ENCODE measurements around the gene FAM241B. TPM values are rescaled to one million over a fixed set of nuclear protein-coding genes. Genes with fewer than 3 reads are reported as not detected.

Gene FAM241B
- total RNA-seq, 1 experiment from 2014 or later: 18.0 TPM

DNA sequence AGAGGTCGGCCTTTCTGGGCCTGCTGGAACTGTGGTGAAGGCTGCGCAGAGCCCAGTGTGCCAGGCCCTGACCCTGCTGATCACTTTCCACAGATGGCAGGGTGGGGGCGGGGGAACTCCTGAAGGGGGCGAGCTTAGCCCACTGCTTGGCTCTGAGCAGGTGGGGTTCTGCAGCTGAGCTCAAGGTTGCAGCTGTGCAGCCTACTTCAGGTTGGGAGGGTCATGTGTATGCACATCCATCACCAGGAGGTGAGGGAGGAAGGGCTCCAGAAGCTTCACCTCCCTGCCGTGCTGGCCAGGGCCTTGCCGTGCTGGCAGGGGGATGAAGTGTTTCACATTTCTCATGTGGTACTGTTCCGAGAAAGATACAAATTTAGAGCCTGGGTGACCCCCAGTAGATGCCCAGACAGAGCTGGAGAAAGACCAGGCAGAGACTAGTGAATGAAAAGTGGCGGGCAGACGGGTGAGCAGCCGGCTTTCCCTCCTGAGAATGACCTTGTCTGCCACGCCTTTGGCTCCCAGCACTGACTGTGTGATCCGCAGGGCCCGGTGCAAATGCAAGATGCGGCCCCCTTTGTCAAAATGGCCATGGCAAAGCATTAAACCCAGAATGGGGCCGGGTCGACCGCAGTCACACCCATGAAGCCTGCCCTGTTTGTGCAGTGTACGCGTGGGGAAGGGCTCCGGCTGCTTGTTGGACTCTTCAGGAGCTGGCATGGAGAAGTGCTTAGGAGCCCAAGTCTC lies 25.2 kb downstream of the FAM241B start:
- Histone ChIP-seq H3K4me3 (replicated peaks in 1 of 2; ENCODE audit: low read depth in 1 of 2, low read length in 2 of 2) (no peak overlapping the region), H3K4me2 (ENCODE audit: low read length) (no peak overlapping the region), H3K4me1 (ENCODE audit: control insufficient read depth in 1 of 2, insufficient read depth in 2 of 2, low read length in 2 of 2) (no peaks in the 10 kb centered on the region), H4K20me1 (ENCODE audit: insufficient read depth) (no peaks in the 10 kb centered on the region), H3K36me3 (ENCODE audit: control insufficient read depth in 1 of 2, insufficient read depth in 2 of 2, low read length in 2 of 2) (no peaks in the 10 kb centered on the region), H3K9ac (ENCODE audit: low read length) (no peak overlapping the region), H3K27ac (ENCODE audit: low read depth, low read length) (no peak overlapping the region), H2AFZ (ENCODE audit: low read depth, low read length, poor library complexity, severe bottlenecking) (no peak overlapping the region), H3K9me2 (ENCODE audit: insufficient read depth) (no peaks in the 10 kb centered on the region), H3K27me3 (ENCODE audit: insufficient read depth, low read length) (peaks cover 4% of the 10 kb centered on the region; the same call in 1 of the 2 replicates), H3K79me2 (ENCODE audit: insufficient read depth, low read length) (no peaks in the 10 kb centered on the region), H3K9me3 (ENCODE audit: control insufficient read depth in 1 of 2, insufficient read depth in 1 of 2, low read depth in 1 of 2, low read length in 2 of 2) (no peaks in the 10 kb centered on the region)
- no TSS peak for BruUV-seq (replicated peaks)
- no peak for TF ChIP-seq ZFX (IDR thresholded peaks at IDR 0.05)
- TF ChIP-seq JUND (IDR thresholded peaks at IDR 0.05): no peak
- TF ChIP-seq EZH2phosphoT487 (IDR thresholded peaks at IDR 0.05; ENCODE audit: borderline replicate concordance): no peak
- no peak for TF ChIP-seq RAD21 (IDR thresholded peaks at IDR 0.05; ENCODE audit: low read depth)
- no peak for TF ChIP-seq FOSL1 (IDR thresholded peaks at IDR 0.05; ENCODE audit: low read depth)
- no peak for TF ChIP-seq SIN3A (IDR thresholded peaks at IDR 0.05; ENCODE audit: low read depth)
- TF ChIP-seq, protein P1, sequence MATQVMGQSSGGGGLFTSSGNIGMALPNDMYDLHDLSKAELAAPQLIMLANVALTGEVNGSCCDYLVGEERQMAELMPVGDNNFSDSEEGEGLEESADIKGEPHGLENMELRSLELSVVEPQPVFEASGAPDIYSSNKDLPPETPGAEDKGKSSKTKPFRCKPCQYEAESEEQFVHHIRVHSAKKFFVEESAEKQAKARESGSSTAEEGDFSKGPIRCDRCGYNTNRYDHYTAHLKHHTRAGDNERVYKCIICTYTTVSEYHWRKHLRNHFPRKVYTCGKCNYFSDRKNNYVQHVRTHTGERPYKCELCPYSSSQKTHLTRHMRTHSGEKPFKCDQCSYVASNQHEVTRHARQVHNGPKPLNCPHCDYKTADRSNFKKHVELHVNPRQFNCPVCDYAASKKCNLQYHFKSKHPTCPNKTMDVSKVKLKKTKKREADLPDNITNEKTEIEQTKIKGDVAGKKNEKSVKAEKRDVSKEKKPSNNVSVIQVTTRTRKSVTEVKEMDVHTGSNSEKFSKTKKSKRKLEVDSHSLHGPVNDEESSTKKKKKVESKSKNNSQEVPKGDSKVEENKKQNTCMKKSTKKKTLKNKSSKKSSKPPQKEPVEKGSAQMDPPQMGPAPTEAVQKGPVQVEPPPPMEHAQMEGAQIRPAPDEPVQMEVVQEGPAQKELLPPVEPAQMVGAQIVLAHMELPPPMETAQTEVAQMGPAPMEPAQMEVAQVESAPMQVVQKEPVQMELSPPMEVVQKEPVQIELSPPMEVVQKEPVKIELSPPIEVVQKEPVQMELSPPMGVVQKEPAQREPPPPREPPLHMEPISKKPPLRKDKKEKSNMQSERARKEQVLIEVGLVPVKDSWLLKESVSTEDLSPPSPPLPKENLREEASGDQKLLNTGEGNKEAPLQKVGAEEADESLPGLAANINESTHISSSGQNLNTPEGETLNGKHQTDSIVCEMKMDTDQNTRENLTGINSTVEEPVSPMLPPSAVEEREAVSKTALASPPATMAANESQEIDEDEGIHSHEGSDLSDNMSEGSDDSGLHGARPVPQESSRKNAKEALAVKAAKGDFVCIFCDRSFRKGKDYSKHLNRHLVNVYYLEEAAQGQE (IDR thresholded peaks at IDR 0.05; ENCODE audit: low read depth): no peak
- TF ChIP-seq CBX3 (IDR thresholded peaks at IDR 0.05; ENCODE audit: low read depth): no peak
- TF ChIP-seq SRF (IDR thresholded peaks at IDR 0.05; ENCODE audit: low read depth): no peak
- TF ChIP-seq YY1 (IDR thresholded peaks at IDR 0.05; ENCODE audit: extremely low read depth, insufficient replicate concordance, low read depth, low read length): no peak
- TF ChIP-seq, protein P2, sequence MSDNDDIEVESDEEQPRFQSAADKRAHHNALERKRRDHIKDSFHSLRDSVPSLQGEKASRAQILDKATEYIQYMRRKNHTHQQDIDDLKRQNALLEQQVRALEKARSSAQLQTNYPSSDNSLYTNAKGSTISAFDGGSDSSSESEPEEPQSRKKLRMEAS (IDR thresholded peaks at IDR 0.05): no peak
- no peak for TF ChIP-seq POLR2A (IDR thresholded peaks at IDR 0.05; ENCODE audit: borderline replicate concordance, extremely low read depth, insufficient read depth, insufficient read length)
- no peak for TF ChIP-seq TCF7L2 (IDR thresholded peaks at IDR 0.05; ENCODE audit: borderline replicate concordance, extremely low read depth, insufficient read depth, insufficient read length)
- no peak for TF ChIP-seq POLR2AphosphoS5 (IDR thresholded peaks at IDR 0.05; ENCODE audit: low read depth, low read length)
- no peak for TF ChIP-seq CEBPB (IDR thresholded peaks at IDR 0.05; ENCODE audit: low read depth)
- TF ChIP-seq EGR1 (IDR thresholded peaks at IDR 0.05; ENCODE audit: low read depth): no peak
- TF ChIP-seq, protein P3, sequence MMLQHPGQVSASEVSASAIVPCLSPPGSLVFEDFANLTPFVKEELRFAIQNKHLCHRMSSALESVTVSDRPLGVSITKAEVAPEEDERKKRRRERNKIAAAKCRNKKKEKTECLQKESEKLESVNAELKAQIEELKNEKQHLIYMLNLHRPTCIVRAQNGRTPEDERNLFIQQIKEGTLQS (IDR thresholded peaks at IDR 0.05): no peak
- no peak for TF ChIP-seq ZNF274 (IDR thresholded peaks at IDR 0.05; ENCODE audit: low read depth, low read length)
- no peak for TF ChIP-seq SP1 (IDR thresholded peaks at IDR 0.05; ENCODE audit: low read depth)
- ChIA-PET CTCF (no interaction called here), POLR2A (no interaction called here), RAD21 (ENCODE audit: low non-redundant PET in 1 of 2, low total read pairs in 2 of 2, uncharacterized antibody in 2 of 2, unreplicated experiment in 2 of 2) (no interaction called here)
- DNase-seq (ENCODE audit: low read depth, low spot score) (no peak), ATAC-seq (no peak)
- intact Hi-C loops (cut with micrococcal nuclease): no loop called here

Measured in HCT116 (cell line).